Gastrocnemius medialis (tissue), 4 donors: ENCODE measurements around the gene ACSBG1.

ENCODE experiments used
- CTCF ChIP-seq, 5 experiments: fragments of 450-650 bp in 3 of 5; fragments of 200-600 bp in 2 of 5; sonication (generic) in 2 of 5; IDR thresholded peaks in 4 of 5; conservative IDR thresholded peaks in 1 of 5; 1 replicate in 4 of 5; 2 replicates in 1 of 5; pipeline ENCODE4 v1.5.1; 2016 to 2019; ENCODE audit warnings: antibody characterized with exemption in 5 of 5, mild to moderate bottlenecking in 3 of 5, moderate library complexity in 3 of 5
- POLR2A ChIP-seq, 2 donors: fragments of 450-650 bp; IDR thresholded peaks; one replicate each; pipeline ENCODE4 v1.6.1; 2017; ENCODE audit warnings: antibody characterized with exemption in 2 of 2, mild to moderate bottlenecking in 2 of 2, moderate library complexity in 2 of 2

- TF ChIP-seq CTCF (IDR thresholded peaks at IDR 0.05 in 4 of 5, conservative IDR thresholded peaks at IDR 0.05 in 1 of 5) (no peak), POLR2A (IDR thresholded peaks at IDR 0.05) (no peak)
Measured at GRCh38 chr15:78244893-78245292, 10.5 kb upstream of the ACSBG1 start.
